Vagina (tissue), 2 donors: ENCODE results near the gene ABTB2.

Source experiments
- CTCF ChIP-seq, 3 experiments: fragments of 450-650 bp in 2 of 3; fragments of 200-600 bp in 1 of 3; sonication (generic) in 1 of 3; IDR thresholded peaks; one replicate each; pipeline ENCODE4 v1.5.1; 2017 to 2019; ENCODE audit warnings: antibody characterized with exemption in 3 of 3, mild to moderate bottlenecking in 2 of 3, moderate library complexity in 2 of 3
- POLR2A ChIP-seq, 2 donors: fragments of 450-650 bp; IDR thresholded peaks; one replicate each; pipeline ENCODE4 v1.6.1; 2017; ENCODE audit warnings: antibody characterized with exemption in 2 of 2, mild to moderate bottlenecking in 2 of 2, moderate library complexity in 2 of 2
- POLR2AphosphoS5 ChIP-seq, 2 donors: sonication (generic); formaldehyde crosslinking; IDR thresholded peaks; one replicate each; pipeline ENCODE4 v1.9.0; 2017; ENCODE audit warnings: antibody characterized with exemption in 2 of 2, mild to moderate bottlenecking in 2 of 2, low read depth in 1 of 2; ENCODE audit not compliant: insufficient read depth in 1 of 2

GRCh38 chr11:34151166-34151565 lies 206.6 kb downstream of the ABTB2 start:
- TF ChIP-seq CTCF (IDR thresholded peaks at IDR 0.05) (no peak), POLR2A (IDR thresholded peaks at IDR 0.05) (no peak), POLR2AphosphoS5 (IDR thresholded peaks at IDR 0.05; ENCODE audit: insufficient read depth in 1 of 2, low read depth in 1 of 2) (no peak)
